Vagina (tissue), 2 donors: Measurements from ENCODE around the gene AK3.

ENCODE experiments used
- CTCF ChIP-seq, 3 experiments: fragments of 450-650 bp in 2 of 3; fragments of 200-600 bp in 1 of 3; sonication (generic) in 1 of 3; IDR thresholded peaks; one replicate each; pipeline ENCODE4 v1.5.1; 2017 to 2019; ENCODE audit warnings: antibody characterized with exemption in 3 of 3, mild to moderate bottlenecking in 2 of 3, moderate library complexity in 2 of 3
- POLR2A ChIP-seq, 2 donors: fragments of 450-650 bp; IDR thresholded peaks; one replicate each; pipeline ENCODE4 v1.6.1; 2017; ENCODE audit warnings: antibody characterized with exemption in 2 of 2, mild to moderate bottlenecking in 2 of 2, moderate library complexity in 2 of 2
- POLR2AphosphoS5 ChIP-seq, 2 donors: sonication (generic); formaldehyde crosslinking; IDR thresholded peaks; one replicate each; pipeline ENCODE4 v1.9.0; 2017; ENCODE audit warnings: antibody characterized with exemption in 2 of 2, mild to moderate bottlenecking in 2 of 2, low read depth in 1 of 2; ENCODE audit not compliant: insufficient read depth in 1 of 2

GRCh38 chr9:4662989-4663792 lies 77.8 kb downstream of the AK3 start:
- TF ChIP-seq POLR2A (IDR thresholded peaks at IDR 0.05) (no peak), POLR2AphosphoS5 (IDR thresholded peaks at IDR 0.05; ENCODE audit: insufficient read depth in 1 of 2, low read depth in 1 of 2) (no peak), CTCF (IDR thresholded peaks at IDR 0.05) (no peak)
